HG03039 (cell line): ENCODE measurements around the gene MRPL44.
"Not testable (repeated sequence)": the region's sequence is repeated elsewhere in the genome, so short reads cannot be mapped to it uniquely, and the experiment has no call there.

Experiments used
- ATAC-seq: cut with Tn5 transposase; IDR thresholded peaks from one replicate; pipeline ENCODE4 v1.9.1; 2021; ENCODE audit warnings: mild to moderate bottlenecking, moderate library complexity; ENCODE audit not compliant: unreplicated experiment

The MRPL44 gene

GRCh38 chr2:224000662-224001061 lies 43.4 kb downstream of the MRPL44 start:
- ATAC-seq = not testable (repeated sequence)

DNA sequence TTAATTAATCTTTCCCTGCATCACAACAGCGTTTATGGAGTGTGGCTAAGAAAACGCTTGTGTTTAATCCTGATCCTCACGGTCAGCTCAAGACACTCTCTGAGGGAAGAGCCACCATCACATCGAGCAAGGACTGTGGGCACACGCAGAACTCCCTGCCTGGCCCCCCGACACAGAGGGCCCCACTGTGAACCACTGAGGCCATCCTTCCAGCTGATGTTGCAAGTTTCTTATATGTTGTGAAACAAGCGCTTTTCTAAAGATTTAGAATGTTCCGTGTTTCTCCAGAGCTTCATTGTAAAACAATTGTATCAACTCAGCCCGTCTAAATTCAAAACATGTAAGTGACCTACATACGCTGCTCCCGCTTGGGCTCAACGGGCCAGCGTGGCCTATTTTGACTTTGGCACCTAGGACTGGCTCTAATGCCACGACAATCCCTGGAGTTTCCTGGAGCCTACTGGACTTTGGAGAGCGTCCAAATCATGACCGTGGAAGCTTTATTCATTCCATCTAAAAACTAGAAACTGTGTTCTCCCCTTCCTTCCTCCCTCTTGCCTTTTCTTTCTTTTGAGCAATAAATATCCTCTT lies 46.9 kb downstream of the MRPL44 start:
- ATAC-seq = no peak

DNA sequence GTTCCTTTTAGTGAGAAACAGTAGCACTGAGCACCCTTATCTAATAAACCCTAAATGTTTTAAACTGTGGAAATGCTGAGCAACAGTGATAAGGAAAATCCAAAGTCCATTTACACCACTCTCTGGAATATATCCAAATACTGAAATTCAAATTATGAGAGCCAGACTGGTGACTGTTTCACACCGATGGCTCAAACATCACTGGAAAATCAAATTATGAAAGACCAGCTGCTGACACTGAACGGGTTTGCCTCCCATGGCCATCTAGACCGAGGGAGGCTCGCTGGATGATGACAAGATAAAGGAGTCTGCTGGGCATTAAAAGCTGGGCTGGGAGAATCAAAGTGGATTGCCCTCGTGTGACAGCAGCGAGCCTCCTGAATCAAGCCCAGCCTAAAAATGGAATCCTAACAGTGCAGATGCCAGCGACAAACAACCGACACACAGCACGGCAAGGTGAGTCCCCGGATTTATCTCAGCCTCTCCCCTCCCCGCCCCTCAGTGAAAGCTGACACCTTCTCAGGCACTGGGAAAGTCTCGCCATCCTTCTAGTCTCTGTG lies 51.5 kb downstream of the MRPL44 start:
- ATAC-seq = no peak

DNA sequence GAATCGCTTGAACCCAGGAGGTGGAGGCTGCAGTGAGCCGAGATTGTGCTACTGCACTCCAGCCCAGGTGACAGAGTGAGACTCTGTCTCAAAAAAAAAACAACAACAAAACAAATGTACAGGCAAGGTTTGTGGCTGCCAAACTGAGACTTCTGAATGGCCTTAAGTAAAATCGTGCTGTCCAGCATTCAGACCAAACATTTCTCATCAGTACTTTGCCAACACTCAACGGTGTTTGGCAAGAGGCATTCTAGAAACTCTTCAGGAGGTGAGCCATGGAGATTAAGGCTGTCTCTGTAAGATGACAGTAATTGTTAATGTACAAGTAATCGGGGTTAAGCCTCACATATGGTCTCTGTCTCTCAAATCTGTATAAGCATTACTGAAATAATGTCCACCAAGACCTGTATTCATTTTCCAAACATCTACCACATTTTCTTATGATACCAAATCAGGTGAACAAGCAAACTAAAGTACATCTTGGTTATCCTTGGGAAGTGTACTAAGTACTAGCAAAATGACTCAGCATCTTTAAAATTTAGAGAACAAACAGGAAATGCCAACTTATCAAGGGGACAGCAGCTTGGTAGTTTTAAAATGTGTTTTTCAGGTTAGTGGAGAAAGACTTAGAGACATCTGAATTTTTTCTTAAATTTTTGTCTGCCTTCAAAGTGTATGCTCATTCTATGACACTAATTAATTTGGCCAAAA lies 52.5 kb downstream of the MRPL44 start:
- no peak for ATAC-seq

DNA sequence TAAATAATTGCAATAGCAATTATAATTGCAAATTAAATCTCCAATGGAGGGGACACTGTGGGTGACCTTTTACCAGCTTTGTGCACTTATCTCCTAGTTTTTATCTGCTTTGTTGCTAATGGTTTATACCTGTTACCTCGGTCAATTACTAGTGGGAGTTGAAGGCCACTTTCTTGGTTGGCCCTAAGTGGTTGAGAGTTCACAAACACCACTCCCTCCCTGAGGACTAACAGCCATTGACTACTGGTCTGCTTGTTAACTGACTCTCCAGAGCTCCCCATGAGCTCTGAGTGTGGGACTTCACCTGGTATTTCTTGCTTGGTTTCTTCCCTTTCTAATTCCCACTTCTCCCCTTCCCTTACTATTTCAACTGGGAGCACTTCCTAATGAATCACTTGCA lies 54.6 kb downstream of the MRPL44 start:
- no peak for ATAC-seq

DNA sequence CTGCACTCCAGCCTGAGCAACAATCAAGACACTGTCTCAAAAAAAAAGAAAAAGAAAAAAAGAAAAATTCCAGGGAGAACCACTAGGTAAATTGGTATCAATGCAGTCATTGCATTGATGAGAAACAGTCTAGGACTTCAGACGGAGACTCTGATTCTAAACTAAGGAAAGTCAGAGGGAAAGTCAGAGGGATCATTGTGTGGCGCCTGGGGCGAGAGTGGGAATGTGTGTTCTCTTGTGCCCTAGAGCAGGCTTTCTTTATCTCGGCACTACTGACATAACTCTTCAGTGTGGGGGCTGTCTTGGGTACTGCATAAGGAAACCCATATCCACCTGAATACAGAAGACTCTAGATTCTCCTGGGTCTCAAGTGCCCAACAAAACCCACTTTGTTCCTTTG lies 57.1 kb downstream of the MRPL44 start:
- ATAC-seq = no peak

DNA sequence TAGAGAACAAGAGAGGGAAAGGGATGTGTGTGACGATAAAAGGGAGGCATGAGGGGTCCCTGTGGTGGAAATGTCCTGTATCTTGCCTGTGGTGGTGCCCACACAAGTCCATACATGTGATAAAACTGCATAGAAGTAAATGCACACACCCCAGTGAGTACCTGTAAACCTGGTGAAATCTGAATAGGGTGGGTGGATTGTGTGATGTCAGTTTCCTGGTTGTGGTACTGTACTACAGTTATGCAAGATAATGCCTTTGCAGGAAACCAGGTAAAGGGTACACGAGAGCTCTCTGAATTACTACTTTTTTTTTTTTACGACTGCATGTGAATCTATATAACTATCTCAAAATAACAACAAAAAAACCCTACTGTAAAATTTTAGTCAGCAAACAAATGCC lies 59.7 kb downstream of the MRPL44 start:
- no peak for ATAC-seq
